Measurements from ENCODE around the gene ZNF512. TPM values are rescaled to one million over a fixed set of nuclear protein-coding genes. Genes with fewer than 3 reads are reported as not detected.

The ZNF512 gene
- total and polyA plus RNA-seq, 12 donors = 12.8 to 82.5 (median 29.5) TPM

GRCh38 chr2:27640722-27641245 is 57.9 kb downstream of the ZNF512 start:
- WGBS, 4 donors = 59 to 72% (median 68%) methylated on average over 2 of the region's 2 CpGs
- H3K27ac ChIP-seq = no peak overlapping the region
- peaks cover 0 to 75% of the 10 kb centered on the region in 2 donors for H3K36me3 ChIP-seq (replicated peaks in 1 of 2)
- H3K4me3 ChIP-seq = no peak overlapping the region
- intact Hi-C loops (cut with DNase I) = no loop called here
- H3K27me3 ChIP-seq = no peaks in the 10 kb centered on the region
- no peak for DNase-seq
- no peaks in the 10 kb centered on the region for H3K4me1 ChIP-seq (replicated peaks in 1 of 2)
- no peaks in the 10 kb centered on the region for H3K9me3 ChIP-seq (replicated peaks in 1 of 3)
- no peak for TF ChIP-seq POLR2A (IDR thresholded peaks at IDR 0.05)
- no peak for TF ChIP-seq CTCF (IDR thresholded peaks at IDR 0.05)

GRCh38 chr2:27645197-27645596 is 62.4 kb downstream of the ZNF512 start:
- H3K36me3 ChIP-seq (replicated peaks in 1 of 2) = peaks cover 0 to 72% of the 10 kb centered on the region in 2 donors
- no peak for TF ChIP-seq POLR2A (IDR thresholded peaks at IDR 0.05)
- no peak for TF ChIP-seq CTCF (IDR thresholded peaks at IDR 0.05)
- intact Hi-C loops (cut with DNase I) = no loop called here
- no peak overlapping the region for H3K27ac ChIP-seq
- H3K4me3 ChIP-seq = no peak overlapping the region
- no peaks in the 10 kb centered on the region for H3K27me3 ChIP-seq
- no peaks in the 10 kb centered on the region for H3K9me3 ChIP-seq (replicated peaks in 1 of 3)
- no peaks in the 10 kb centered on the region for H3K4me1 ChIP-seq (replicated peaks in 1 of 2)
- DNase-seq = no peak

- no peak overlapping the region for H3K4me3 ChIP-seq
- H3K9me3 ChIP-seq (replicated peaks in 1 of 3) = no peaks in the 10 kb centered on the region
- no peaks in the 10 kb centered on the region for H3K4me1 ChIP-seq (replicated peaks in 1 of 2)
- H3K36me3 ChIP-seq (replicated peaks in 1 of 2) = peaks cover 0 to 75% of the 10 kb centered on the region in 2 donors
- TF ChIP-seq CTCF (IDR thresholded peaks at IDR 0.05) (no peak), POLR2A (IDR thresholded peaks at IDR 0.05) (no peak)
- no peak overlapping the region for H3K27ac ChIP-seq
- no peaks in the 10 kb centered on the region for H3K27me3 ChIP-seq
- intact Hi-C loops (cut with DNase I) = no loop called here
- no peak for DNase-seq
These were observed 64.4 kb downstream of the ZNF512 start for GRCh38 chr2:27647289-27647688.

GRCh38 chr2:27647737-27648136 is 64.9 kb downstream of the ZNF512 start:
- Histone ChIP-seq H3K27me3 (no peaks in the 10 kb centered on the region), H3K9me3 (replicated peaks in 1 of 3) (no peaks in the 10 kb centered on the region), H3K27ac (no peak overlapping the region), H3K4me3 (no peak overlapping the region), H3K4me1 (replicated peaks in 1 of 2) (no peaks in the 10 kb centered on the region), H3K36me3 (replicated peaks in 1 of 2) (peaks cover 0 to 77% of the 10 kb centered on the region in 2 donors)
- no peak for DNase-seq
- no peak for TF ChIP-seq CTCF (IDR thresholded peaks at IDR 0.05)
- WGBS, 4 donors = 84 to 92% (median 89%) methylated on average over 4 of the region's 4 CpGs
- intact Hi-C loops (cut with DNase I) = no loop called here
